GM19238 (cell line): Measurements from ENCODE around the gene HOXD4.

Experiments used
- DNase-seq: peaks from one replicate; pipeline ENCODE4 v3.0.0; 2011; ENCODE audit warnings: low spot score; ENCODE audit not compliant: insufficient read length

The HOXD4 gene

GRCh38 chr2:176187899-176188773 is 36.8 kb downstream of the HOXD4 start, which contains the start of gene HOXD1:
Gene HOXD1 (plus strand): TSS chr2:176188668. CDS start chr2:176188802, 134 bp downstream.
- no peak for DNase-seq

DNA sequence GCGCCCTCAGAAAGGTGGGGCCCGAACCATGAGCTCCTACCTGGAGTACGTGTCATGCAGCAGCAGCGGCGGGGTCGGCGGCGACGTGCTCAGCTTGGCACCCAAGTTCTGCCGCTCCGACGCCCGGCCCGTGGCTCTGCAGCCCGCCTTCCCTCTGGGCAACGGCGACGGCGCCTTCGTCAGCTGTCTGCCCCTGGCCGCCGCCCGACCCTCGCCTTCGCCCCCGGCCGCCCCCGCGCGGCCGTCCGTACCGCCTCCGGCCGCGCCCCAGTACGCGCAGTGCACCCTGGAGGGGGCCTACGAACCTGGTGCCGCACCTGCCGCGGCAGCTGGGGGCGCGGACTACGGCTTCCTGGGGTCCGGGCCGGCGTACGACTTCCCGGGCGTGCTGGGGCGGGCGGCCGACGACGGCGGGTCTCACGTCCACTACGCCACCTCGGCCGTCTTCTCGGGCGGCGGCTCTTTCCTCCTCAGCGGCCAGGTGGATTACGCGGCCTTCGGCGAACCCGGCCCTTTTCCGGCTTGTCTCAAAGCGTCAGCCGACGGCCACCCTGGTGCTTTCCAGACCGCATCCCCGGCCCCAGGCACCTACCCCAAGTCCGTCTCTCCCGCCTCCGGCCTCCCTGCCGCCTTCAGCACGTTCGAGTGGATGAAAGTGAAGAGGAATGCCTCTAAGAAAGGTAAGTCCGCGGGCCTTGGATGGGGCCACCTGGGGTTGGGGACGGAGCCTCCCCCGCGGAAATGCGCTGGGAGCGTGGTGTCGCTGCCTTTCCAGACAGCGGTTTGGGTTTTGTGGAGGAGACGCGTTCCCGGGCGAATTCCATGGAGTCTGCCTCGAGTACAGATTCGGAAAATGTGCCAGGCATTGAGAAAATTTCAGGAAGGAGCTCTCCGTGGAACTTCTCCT is 37.7 kb downstream of the HOXD4 start:
- no peak for DNase-seq

DNA sequence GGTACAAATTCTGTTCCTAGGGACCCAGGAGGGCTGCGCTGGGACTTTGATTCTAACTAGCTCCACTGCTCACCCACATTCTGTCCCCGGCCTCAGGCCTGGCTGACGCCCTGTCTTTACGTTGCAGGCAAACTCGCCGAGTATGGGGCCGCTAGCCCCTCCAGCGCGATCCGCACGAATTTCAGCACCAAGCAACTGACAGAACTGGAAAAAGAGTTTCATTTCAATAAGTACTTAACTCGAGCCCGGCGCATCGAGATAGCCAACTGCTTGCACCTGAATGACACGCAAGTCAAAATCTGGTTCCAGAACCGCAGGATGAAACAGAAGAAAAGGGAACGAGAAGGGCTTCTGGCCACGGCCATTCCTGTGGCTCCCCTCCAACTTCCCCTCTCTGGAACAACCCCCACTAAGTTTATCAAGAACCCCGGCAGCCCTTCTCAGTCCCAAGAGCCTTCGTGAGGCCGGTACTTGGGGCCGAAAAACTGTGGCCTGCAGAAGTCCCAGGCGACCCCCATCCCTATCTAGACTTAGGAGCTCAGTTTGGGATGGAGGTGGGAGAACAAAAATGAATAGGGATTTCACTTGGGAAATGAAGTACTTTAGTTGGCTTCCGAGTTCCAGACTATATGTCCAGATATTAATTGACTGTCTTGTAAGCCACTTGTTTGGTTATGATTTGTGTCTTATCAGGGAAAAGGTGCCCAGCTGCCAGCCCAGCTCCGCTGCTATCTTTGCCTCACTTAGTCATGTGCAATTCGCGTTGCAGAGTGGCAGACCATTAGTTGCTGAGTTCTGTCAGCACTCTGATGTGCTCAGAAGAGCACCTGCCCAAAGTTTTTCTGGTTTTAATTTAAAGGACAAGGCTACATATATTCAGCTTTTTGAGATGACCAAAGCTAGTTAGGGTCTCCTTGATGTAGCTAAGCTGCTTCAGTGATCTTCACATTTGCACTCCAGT is 38.6 kb downstream of the HOXD4 start:
- no peak for DNase-seq

GRCh38 chr2:176192351-176192750 is 41.0 kb downstream of the HOXD4 start:
- no peak for DNase-seq

DNA sequence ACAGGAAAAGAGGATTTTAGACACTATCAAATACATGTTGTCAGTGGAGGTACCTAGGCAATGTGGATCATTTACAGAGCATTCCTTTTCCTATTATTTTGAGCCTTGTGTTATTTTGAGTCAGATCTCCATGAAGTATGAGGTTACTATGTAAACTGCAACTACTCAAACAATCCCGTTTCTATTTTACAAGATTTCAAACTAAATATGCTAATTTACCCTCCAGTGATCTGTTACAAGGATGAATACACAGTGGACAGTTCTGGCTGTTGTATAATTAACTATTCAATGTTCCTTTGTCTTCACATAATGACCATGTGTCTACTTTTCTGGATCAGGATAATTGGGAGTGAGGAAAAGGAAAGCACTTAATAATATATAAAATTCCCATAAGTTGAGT is 41.7 kb downstream of the HOXD4 start:
- no peak for DNase-seq

GRCh38 chr2:176199902-176200301 is 48.6 kb downstream of the HOXD4 start:
- no peak for DNase-seq

DNA sequence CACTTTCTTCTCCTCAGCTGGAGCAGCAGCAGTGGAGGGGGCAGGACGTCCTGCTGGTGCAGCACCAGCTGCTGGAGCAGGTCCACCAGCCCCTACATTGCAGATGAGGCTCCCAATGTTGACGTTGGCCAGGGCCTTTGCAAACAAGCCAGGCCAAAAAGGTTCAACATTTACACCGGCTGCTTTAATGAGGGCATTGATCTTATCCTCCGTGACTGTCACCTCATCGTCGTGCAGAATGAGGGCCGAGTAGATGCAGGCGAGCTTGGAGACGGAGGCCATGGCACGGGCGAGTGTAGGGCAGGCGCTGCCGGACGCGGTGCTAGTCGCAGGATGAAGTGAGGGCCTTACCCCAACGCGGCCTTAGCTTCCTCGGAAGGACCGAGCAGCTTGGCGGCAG is 49.6 kb downstream of the HOXD4 start:
- no peak for DNase-seq

DNA sequence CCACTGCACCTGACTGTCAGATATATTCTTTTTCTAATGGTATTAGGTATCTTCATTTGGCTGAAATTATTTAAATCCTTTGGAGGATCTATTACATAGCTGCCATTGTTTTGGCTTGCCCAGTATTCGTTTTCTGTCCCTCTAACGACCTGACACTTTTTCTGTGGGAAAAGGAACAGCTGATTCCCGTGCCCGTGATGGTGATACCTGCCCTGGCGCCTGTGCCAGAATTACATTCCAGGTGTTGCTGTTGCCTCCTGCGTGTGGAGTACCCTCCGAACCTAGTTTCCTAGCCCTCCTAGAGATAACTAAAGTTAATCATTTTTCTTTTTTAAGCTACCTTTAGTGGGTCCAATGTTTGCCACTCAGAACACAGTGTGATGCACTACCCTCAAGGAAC is 51.1 kb downstream of the HOXD4 start:
- DNase-seq = no peak
